K562 (cell line): Measurements from ENCODE around the gene ZNF655. TPM values are rescaled to one million over a fixed set of nuclear protein-coding genes. Genes with fewer than 3 reads are reported as not detected.

Source experiments
- LEF1 ChIP-seq: fragments of 450-650 bp; IDR thresholded peaks from 2 replicates; pipeline ENCODE4 v1.6.1; 2016; ENCODE audit warnings: mild to moderate bottlenecking
- MAFK ChIP-seq: IDR thresholded peaks from 2 replicates; pipeline ENCODE4 v1.6.1; 2011; ENCODE audit warnings: low read length, improper control_type of control experiment
- NFXL1 ChIP-seq: fragments of 450-650 bp; formaldehyde crosslinking; IDR thresholded peaks from 2 replicates; pipeline ENCODE4 v1.4.0; 2021; ENCODE audit warnings: mild to moderate bottlenecking
- ZBTB40 ChIP-seq, 2 experiments: fragments of 450-650 bp in 1 of 2; sonication (generic) in 1 of 2; formaldehyde crosslinking in 1 of 2; IDR thresholded peaks; 2 replicates each; pipeline versions ENCODE4 v1.7.1 to v1.9.0; 2016 to 2022; ENCODE audit warnings: inconsistent platforms in 1 of 2, mild to moderate bottlenecking in 1 of 2, missing genetic modification reagents in 1 of 2
- ZBTB7A ChIP-seq: IDR thresholded peaks from 2 replicates; pipeline ENCODE4 v1.6.1; 2011; ENCODE audit warnings: low read depth, mild to moderate bottlenecking, low read length, moderate library complexity, borderline replicate concordance; ENCODE audit not compliant: control insufficient read depth
- polyA plus RNA-seq, 8 experiments: library from polyadenylated mRNA; depleted of rRNA in 4 of 8; stranded (reverse) in 5 of 8; unstranded in 3 of 8; fragments of >200 nt; fragmentation: Nextera tagmentation in 2 of 8; fragmentation: Illumina TruSeq in 1 of 8; extraction: Ambion mirVana in 2 of 8; extraction: Trizol in 1 of 8; gene quantifications; 2 replicates each; pipeline versions ENCODE4 v1.2.1 to v1.2.3, GENCODE V29; 2011 to 2014; ENCODE audit warnings: inconsistent platforms in 1 of 8, missing spikeins in 1 of 8
- total RNA-seq, 7 experiments: library from RNA; depleted of rRNA in 6 of 7; stranded (reverse); fragments of >200 nt in 6 of 7; fragmentation: Illumina TruSeq in 2 of 7; extraction: Trizol in 2 of 7; gene quantifications; 2 replicates each; pipeline versions ENCODE4 v1.2.1 to v1.2.3, GENCODE V29; 2011 to 2021; ENCODE audit warnings: low replicate concordance in 1 of 7

ZNF655 gene
- total and polyA plus RNA-seq, 9 of the 15 experiments (the other 6 are each of a cell fraction or from before 2014, with no cell fraction given): 25.7 to 130 (median 95.2) TPM

- TF ChIP-seq ZBTB40 (IDR thresholded peaks at IDR 0.05): peak; percentile 69
- TF ChIP-seq ZBTB40 (CRISPR knock-in tag; IDR thresholded peaks at IDR 0.05): no peak
- TF ChIP-seq MAFK: no peak
- no peak for TF ChIP-seq ZBTB7A
- TF ChIP-seq LEF1: peak; percentile 77
- no peak for TF ChIP-seq NFXL1 (CRISPR knock-in tag)
Measured at GRCh38 chr7:99531354-99531765, 27.1 kb upstream of the ZNF655 start (continued).
